MV-4-11 (cell line): ENCODE measurements around the gene TMOD1.

Source experiments
- DNase-seq: peaks from one replicate; lab custom pipeline; 2025; lab: John Stamatoyannopoulos, UW

Gene TMOD1

GRCh38 chr9:97547098-97547829 lies 45.8 kb downstream of the TMOD1 start:
- no peak for DNase-seq

- DNase-seq: no peak
These were observed 46.9 kb downstream of the TMOD1 start for GRCh38 chr9:97548379-97548778.

GRCh38 chr9:97548819-97549540 lies 47.5 kb downstream of the TMOD1 start:
- no peak for DNase-seq

GRCh38 chr9:97550386-97550785 lies 48.9 kb downstream of the TMOD1 start:
- DNase-seq: no peak

- DNase-seq: no peak
These were observed 49.8 kb downstream of the TMOD1 start for GRCh38 chr9:97551308-97551707.

- DNase-seq: no peak
These were observed 51.7 kb downstream of the TMOD1 start for GRCh38 chr9:97553141-97553540.

GRCh38 chr9:97553841-97554240 lies 52.4 kb downstream of the TMOD1 start:
- no peak for DNase-seq

GRCh38 chr9:97554566-97555075 lies 53.2 kb downstream of the TMOD1 start:
- DNase-seq: no peak

GRCh38 chr9:97555164-97555563 lies 53.7 kb downstream of the TMOD1 start:
- peak; percentile 47 for DNase-seq

- no peak for DNase-seq
These were observed 54.7 kb downstream of the TMOD1 start for GRCh38 chr9:97556036-97556720.

GRCh38 chr9:97556721-97557605 lies 55.5 kb downstream of the TMOD1 start:
- DNase-seq: no peak

- DNase-seq: peak; percentile 51
These were observed 56.2 kb downstream of the TMOD1 start for GRCh38 chr9:97557606-97558095.

- no peak for DNase-seq
These were observed 57.2 kb downstream of the TMOD1 start for GRCh38 chr9:97558701-97559101.

- no peak for DNase-seq
These were observed 57.6 kb downstream of the TMOD1 start for GRCh38 chr9:97559111-97559514.

GRCh38 chr9:97560154-97560553 lies 58.7 kb downstream of the TMOD1 start:
- no peak for DNase-seq

- no peak for DNase-seq
These were observed 59.4 kb downstream of the TMOD1 start for GRCh38 chr9:97560851-97561250.

- no peak for DNase-seq
These were observed 60.0 kb downstream of the TMOD1 start for GRCh38 chr9:97561501-97561900.

GRCh38 chr9:97562542-97562941 lies 61.1 kb downstream of the TMOD1 start:
- DNase-seq: no peak

GRCh38 chr9:97563458-97564135 lies 62.1 kb downstream of the TMOD1 start:
- DNase-seq: no peak

GRCh38 chr9:97564291-97565175 lies 63.1 kb downstream of the TMOD1 start:
- DNase-seq: no peak
